Parathyroid adenoma (tissue), 2 donors: Measurements from ENCODE around the gene EPHB2.

Experiments
- H2AFZ ChIP-seq: fragments of 300-600 bp; sonication (generic); one replicate; pipeline ENCODE4 v1.7.0; 2017; ENCODE audit warnings: antibody characterized with exemption, mild to moderate bottlenecking
- H3K27ac ChIP-seq: fragments of 300-600 bp; sonication (generic); one replicate; pipeline ENCODE4 v1.7.0; 2017
- H3K27me3 ChIP-seq: fragments of 300-600 bp; sonication (generic); one replicate; pipeline ENCODE4 v1.7.0; 2017; ENCODE audit warnings: low read length; ENCODE audit not compliant: control insufficient read depth, insufficient read depth
- H3K36me3 ChIP-seq: fragments of 300-600 bp; sonication (generic); one replicate; pipeline ENCODE4 v1.7.0; 2017; ENCODE audit warnings: low read length; ENCODE audit not compliant: control insufficient read depth, insufficient read depth
- H3K4me1 ChIP-seq: fragments of 300-600 bp; sonication (generic); one replicate; pipeline ENCODE4 v1.7.0; 2017; ENCODE audit warnings: control low read depth
- H3K4me2 ChIP-seq: fragments of 300-600 bp; sonication (generic); one replicate; pipeline ENCODE4 v1.7.0; 2017; ENCODE audit warnings: low read length
- H3K4me3 ChIP-seq: fragments of 300-600 bp; sonication (generic); one replicate; pipeline ENCODE4 v1.7.0; 2017; ENCODE audit warnings: low read depth, low read length
- H3K79me2 ChIP-seq: fragments of 300-600 bp; sonication (generic); one replicate; pipeline ENCODE4 v1.7.0; 2017; ENCODE audit warnings: control low read depth
- H3K9ac ChIP-seq: fragments of 300-600 bp; sonication (generic); one replicate; pipeline ENCODE4 v1.7.0; 2017; ENCODE audit warnings: mild to moderate bottlenecking
- H3K9me3 ChIP-seq: fragments of 300-600 bp; sonication (generic); one replicate; pipeline ENCODE4 v1.7.0; 2017; ENCODE audit warnings: low read length; ENCODE audit not compliant: control insufficient read depth
- CTCF ChIP-seq: fragments of 300-600 bp; sonication (generic); IDR thresholded peaks from one replicate; pipeline ENCODE4 v1.7.0; 2017; ENCODE audit warnings: antibody characterized with exemption, mild to moderate bottlenecking
- donor health status: primary hyperparathyroidism.

EPHB2 gene

GRCh38 chr1:22865736-22866135 is 155.1 kb downstream of the EPHB2 start:
- Histone ChIP-seq H3K9ac (no peak overlapping the region), H3K9me3 (no peaks in the 10 kb centered on the region), H3K4me2 (no peak overlapping the region), H3K36me3 (no peaks in the 10 kb centered on the region), H3K79me2 (no peaks in the 10 kb centered on the region), H3K27ac (no peak overlapping the region), H3K4me3 (no peak overlapping the region), H2AFZ (no peak overlapping the region), H3K4me1 (no peaks in the 10 kb centered on the region), H3K27me3 (no peaks in the 10 kb centered on the region)
- TF ChIP-seq CTCF: no peak

- no peaks in the 10 kb centered on the region for H3K36me3 ChIP-seq
These were observed 156.2 kb downstream of the EPHB2 start for GRCh38 chr1:22866868-22867267.

GRCh38 chr1:22868331-22868730 is 157.7 kb downstream of the EPHB2 start:
- Histone ChIP-seq H3K36me3 (no peaks in the 10 kb centered on the region), H3K9ac (no peak overlapping the region), H3K27me3 (no peaks in the 10 kb centered on the region), H3K4me1 (peaks cover 5% of the 10 kb centered on the region), H3K27ac (no peak overlapping the region), H2AFZ (no peak overlapping the region), H3K4me3 (no peak overlapping the region), H3K79me2 (no peaks in the 10 kb centered on the region), H3K9me3 (no peaks in the 10 kb centered on the region), H3K4me2 (no peak overlapping the region)
- no peak for TF ChIP-seq CTCF

More at GRCh38 chr1:22866868-22867267, 156.2 kb downstream of the EPHB2 start:
- no peak for TF ChIP-seq CTCF
- H3K9ac ChIP-seq: no peak overlapping the region
- H3K4me3 ChIP-seq: no peak overlapping the region
- H3K4me1 ChIP-seq: peaks cover 5% of the 10 kb centered on the region
- no peaks in the 10 kb centered on the region for H3K9me3 ChIP-seq
- H3K27ac ChIP-seq: no peak overlapping the region
- no peak overlapping the region for H3K4me2 ChIP-seq
- H3K79me2 ChIP-seq: no peaks in the 10 kb centered on the region
- no peak overlapping the region for H2AFZ ChIP-seq
- no peaks in the 10 kb centered on the region for H3K27me3 ChIP-seq

- H3K79me2 ChIP-seq: no peaks in the 10 kb centered on the region
- H2AFZ ChIP-seq: no peak overlapping the region
- peaks cover 5% of the 10 kb centered on the region for H3K4me1 ChIP-seq
- no peak overlapping the region for H3K27ac ChIP-seq
- no peak for TF ChIP-seq CTCF
- no peak overlapping the region for H3K4me3 ChIP-seq
- H3K9ac ChIP-seq: no peak overlapping the region
- no peaks in the 10 kb centered on the region for H3K27me3 ChIP-seq
- H3K4me2 ChIP-seq: no peak overlapping the region
- H3K9me3 ChIP-seq: no peaks in the 10 kb centered on the region
- H3K36me3 ChIP-seq: no peaks in the 10 kb centered on the region
These were observed 158.7 kb downstream of the EPHB2 start for GRCh38 chr1:22869325-22869724.

- Histone ChIP-seq H3K9me3 (no peaks in the 10 kb centered on the region), H2AFZ (peak overlapping the region; percentile 53), H3K79me2 (no peaks in the 10 kb centered on the region), H3K36me3 (no peaks in the 10 kb centered on the region), H3K4me1 (peaks cover 5% of the 10 kb centered on the region), H3K27me3 (no peaks in the 10 kb centered on the region), H3K9ac (no peak overlapping the region), H3K27ac (peak overlapping the region; percentile 73), H3K4me2 (peak overlapping the region; percentile 35), H3K4me3 (no peak overlapping the region)
- no peak for TF ChIP-seq CTCF
These were observed 159.7 kb downstream of the EPHB2 start for GRCh38 chr1:22870201-22870871.
